Esophagus muscularis mucosa (tissue), 4 donors: Measurements from ENCODE around the gene LGALS9. TPM values are rescaled to one million over a fixed set of nuclear protein-coding genes. Genes with fewer than 3 reads are reported as not detected.

Experiments
- DNase-seq: peaks from one replicate; pipeline ENCODE4 v3.0.0-alpha.2; 2017; ENCODE audit errors: extremely low spot score
- H3K27ac ChIP-seq, 4 donors: fragments of 200-600 bp; sonication (generic); replicated peaks in 1 of 4; 1 replicate in 3 of 4; 2 replicates in 1 of 4; pipeline ENCODE4 v1.5.1; 2016 to 2019; ENCODE audit warnings: mild to moderate bottlenecking in 1 of 4
- H3K27me3 ChIP-seq, 4 donors: fragments of 200-600 bp; sonication (generic); one replicate each; pipeline versions ENCODE4 v1.5.1 to v1.6.0; 2016 to 2019
- H3K36me3 ChIP-seq, 4 donors: fragments of 200-600 bp; sonication (generic); one replicate each; pipeline ENCODE4 v1.5.1; 2016 to 2019
- H3K4me1 ChIP-seq, 4 donors: fragments of 200-600 bp; sonication (generic); one replicate each; pipeline ENCODE4 v1.5.1; 2016 to 2019
- H3K4me3 ChIP-seq, 4 donors: fragments of 200-600 bp; sonication (generic); 1 replicate in 2 of 4; 2 replicates in 2 of 4; pipeline ENCODE4 v1.5.1; 2016 to 2019; ENCODE audit warnings: mild to moderate bottlenecking in 4 of 4, moderate library complexity in 1 of 4
- H3K9me3 ChIP-seq, 4 donors: fragments of 200-600 bp; sonication (generic); 1 replicate in 3 of 4; 2 replicates in 1 of 4; pipeline ENCODE4 v1.5.1; 2016 to 2019
- CTCF ChIP-seq, 3 experiments: fragments of 200-600 bp in 2 of 3; fragments of 450-650 bp in 1 of 3; sonication (generic) in 2 of 3; IDR thresholded peaks; one replicate each; pipeline ENCODE4 v1.5.1; 2017 to 2019; ENCODE audit warnings: antibody characterized with exemption in 3 of 3, mild to moderate bottlenecking in 2 of 3, moderate library complexity in 1 of 3
- EP300 ChIP-seq: sonication (generic); formaldehyde crosslinking; IDR thresholded peaks from one replicate; pipeline ENCODE4 v1.6.1; 2017; ENCODE audit warnings: antibody characterized with exemption
- POLR2A ChIP-seq: fragments of 450-650 bp; IDR thresholded peaks from one replicate; pipeline ENCODE4 v1.6.1; 2017; ENCODE audit warnings: antibody characterized with exemption, moderate library complexity, mild to moderate bottlenecking, low read depth
- POLR2AphosphoS5 ChIP-seq, 2 donors: sonication (generic); formaldehyde crosslinking; IDR thresholded peaks; one replicate each; pipeline ENCODE4 v1.6.1; 2017; ENCODE audit warnings: antibody characterized with exemption in 2 of 2
- WGBS: methylation state at CpG from one replicate; pipeline ENCODE4 v1.1.5; 2018; 5-methylcytosine and 5-hydroxymethylcytosine counted together
- intact Hi-C: fragments of 100-400 bp; cut with DNase I; formaldehyde crosslinking; loops from one replicate; pipeline ENCODE4 v1.15.1; 2023
- total RNA-seq, 4 donors: library from RNA; depleted of rRNA; stranded (reverse); fragments of >200 nt; gene quantifications; one replicate each; pipeline versions ENCODE4 v1.1.0 to v1.2.1, GENCODE V29; 2016

Gene LGALS9
- total RNA-seq, 4 donors from 2014 or later: 17.0 to 31.8 (median 24.4) TPM

GRCh38 chr17:27605409-27605808 is 25.6 kb upstream of the LGALS9 start:
- DNase-seq: no peak
- 84% methylated on average over 6 of the region's 25 CpGs for WGBS
- Histone ChIP-seq H3K36me3 (peaks cover 17 to 76% (median 68%) of the 10 kb centered on the region in 4 donors), H3K4me1 (peaks cover 3 to 24% (median 11%) of the 10 kb centered on the region in 4 donors), H3K4me3 (no peak overlapping the region), H3K27ac (no peak overlapping the region), H3K9me3 (no peaks in the 10 kb centered on the region), H3K27me3 (no peaks in the 10 kb centered on the region)
- TF ChIP-seq CTCF (IDR thresholded peaks at IDR 0.05) (no peak), POLR2A (no peak), POLR2AphosphoS5 (IDR thresholded peaks at IDR 0.05) (no peak), EP300 (no peak)
- intact Hi-C loops: loop anchor here (10.0 kb wide), 1 partner anchor 221 kb away; no protein-coding TSS in a partner anchor

- intact Hi-C loops: loop anchor here (10.0 kb wide), 1 partner anchor 223 kb away; no protein-coding TSS in a partner anchor
- Histone ChIP-seq H3K27me3 (no peaks in the 10 kb centered on the region), H3K36me3 (peaks cover 18 to 87% (median 83%) of the 10 kb centered on the region in 4 donors), H3K4me3 (no peak overlapping the region), H3K9me3 (no peaks in the 10 kb centered on the region), H3K4me1 (peaks cover 0 to 12% (median 4%) of the 10 kb centered on the region in 4 donors), H3K27ac (no peak overlapping the region)
- 88% methylated on average over 16 of the region's 16 CpGs for WGBS
- TF ChIP-seq POLR2A (no peak), CTCF (IDR thresholded peaks at IDR 0.05) (no peak), EP300 (no peak)
- no peak for DNase-seq
Measured at GRCh38 chr17:27607521-27608091, 23.4 kb upstream of the LGALS9 start.

DNA sequence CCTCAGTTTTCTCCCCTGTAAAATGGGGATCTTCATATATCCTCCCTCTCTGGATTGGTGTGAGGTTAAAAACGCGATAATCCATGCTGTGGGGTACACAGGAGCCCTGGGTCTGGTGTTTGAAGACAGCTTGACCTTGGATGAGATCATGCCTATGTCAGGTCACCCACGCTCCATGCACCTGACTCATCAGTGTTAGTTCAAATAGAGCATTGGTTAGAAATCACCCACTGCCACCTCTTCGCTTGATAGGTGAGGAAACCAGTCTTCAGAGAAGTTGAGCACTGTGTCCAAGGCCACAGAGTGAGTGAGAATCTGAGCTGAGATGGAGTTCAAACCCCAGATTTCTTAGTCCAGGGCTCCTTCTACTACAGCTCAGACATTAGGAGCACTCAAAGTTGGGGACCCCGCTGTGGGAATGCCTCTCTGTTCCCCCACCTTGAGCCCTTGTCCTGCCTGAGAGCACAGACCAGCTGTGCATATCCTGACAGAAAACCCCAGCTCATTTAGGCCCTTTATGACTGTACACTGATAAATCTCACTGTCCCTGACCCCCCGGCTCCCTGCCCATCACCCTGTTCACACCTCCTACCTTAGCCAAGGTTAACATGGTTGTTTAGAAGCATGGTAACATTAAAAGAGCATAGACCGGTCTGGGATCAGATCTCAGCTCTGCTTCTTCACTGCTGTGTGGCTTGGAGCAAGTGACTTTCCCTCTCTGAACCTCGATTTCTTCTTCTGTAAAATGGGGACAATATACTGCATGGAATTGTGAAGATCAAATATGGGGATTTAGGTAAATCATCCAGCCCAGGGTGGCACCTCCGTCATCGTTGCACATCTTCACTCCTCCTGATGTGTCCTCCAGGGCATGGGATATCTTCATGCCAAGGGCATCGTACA is 22.4 kb upstream of the LGALS9 start:
- Histone ChIP-seq H3K27ac (no peak overlapping the region), H3K4me1 (peaks cover 0 to 2% (median under 1%) of the 10 kb centered on the region in 4 donors), H3K4me3 (no peak overlapping the region), H3K9me3 (no peaks in the 10 kb centered on the region), H3K36me3 (peaks cover 18 to 97% (median 92%) of the 10 kb centered on the region in 4 donors), H3K27me3 (no peaks in the 10 kb centered on the region)
- TF ChIP-seq POLR2AphosphoS5 (IDR thresholded peaks at IDR 0.05) (no peak), POLR2A (no peak), CTCF (IDR thresholded peaks at IDR 0.05) (no peak)
- DNase-seq: no peak
- 95% methylated on average over 10 of the region's 11 CpGs for WGBS
- intact Hi-C loops: loop anchor here (10.0 kb wide), 1 partner anchor 224 kb away; no protein-coding TSS in a partner anchor

DNA sequence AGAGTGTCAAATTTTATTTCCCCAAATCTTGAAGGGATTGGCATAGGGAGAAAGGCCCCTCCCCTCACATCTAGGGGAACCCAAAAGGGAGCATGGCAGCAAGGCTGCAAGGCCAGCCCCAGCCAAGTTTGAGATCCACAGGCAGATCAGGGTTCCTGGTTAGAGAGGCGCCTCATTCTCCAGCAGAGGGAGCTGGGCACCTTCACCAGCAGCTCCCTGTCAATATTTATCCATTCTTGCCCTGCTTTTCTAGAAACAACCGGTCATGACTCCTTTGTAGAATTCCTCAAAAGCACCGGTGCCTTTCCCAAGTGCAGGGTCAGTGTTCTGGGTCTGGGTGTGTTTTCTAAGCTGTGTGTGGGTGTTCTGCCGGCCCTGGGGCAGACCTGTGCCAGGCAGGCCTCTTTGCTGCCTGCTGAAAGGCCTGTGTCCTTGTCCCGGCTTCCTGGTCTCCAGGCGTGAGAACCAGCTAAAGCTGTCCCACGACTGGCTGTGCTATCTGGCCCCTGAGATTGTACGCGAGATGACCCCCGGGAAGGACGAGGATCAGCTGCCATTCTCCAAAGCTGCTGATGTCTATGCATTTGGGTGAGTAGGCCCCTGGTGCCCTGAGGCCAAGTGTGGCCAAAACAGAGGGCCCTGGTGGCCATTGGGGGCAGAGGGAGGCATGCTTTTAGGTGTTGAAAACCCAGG is 21.2 kb upstream of the LGALS9 start:
- peaks cover 0 to 2% (median 0%) of the 10 kb centered on the region in 4 donors for H3K4me1 ChIP-seq
- no peak overlapping the region for H3K27ac ChIP-seq
- no peaks in the 10 kb centered on the region for H3K27me3 ChIP-seq
- intact Hi-C loops: loop anchor here (10.0 kb wide), 1 partner anchor 225 kb away; no protein-coding TSS in a partner anchor
- peaks cover 18 to 98% (median 91%) of the 10 kb centered on the region in 4 donors for H3K36me3 ChIP-seq
- H3K4me3 ChIP-seq: no peak overlapping the region
- no peak for DNase-seq
- TF ChIP-seq POLR2AphosphoS5 (IDR thresholded peaks at IDR 0.05): no peak
- TF ChIP-seq CTCF (IDR thresholded peaks at IDR 0.05): peak in 2 of 3 experiments; percentile 12 to 29
- H3K9me3 ChIP-seq: no peaks in the 10 kb centered on the region
- 86% methylated on average over 8 of the region's 11 CpGs for WGBS
